Panc1 (cell line): ENCODE data around the gene CLRN3.
A peak's percentile ranks its signal among the peaks of the same experiment; 100 is the strongest.

Source experiments
- CTCF ChIP-seq: fragments of 450-650 bp; IDR thresholded peaks from 2 replicates; pipeline ENCODE4 v1.5.1; 2017; ENCODE audit warnings: mild to moderate bottlenecking
- POLR2AphosphoS5 ChIP-seq: IDR thresholded peaks from 2 replicates; pipeline ENCODE4 v1.6.1; 2012; ENCODE audit warnings: mild to moderate bottlenecking, low read depth, low read length, moderate library complexity
- REST ChIP-seq, 2 experiments: IDR thresholded peaks; 2 replicates each; pipeline ENCODE4 v1.6.1; 2011 to 2012; ENCODE audit warnings: low read depth in 2 of 2, control low read depth in 1 of 2, low read length in 1 of 2, mild to moderate bottlenecking in 1 of 2, moderate library complexity in 1 of 2; ENCODE audit not compliant: insufficient read depth in 1 of 2

GRCh38 chr10:127853868-127854768 lies 38.6 kb downstream of the CLRN3 start:
- TF ChIP-seq CTCF (peak; percentile 95), POLR2AphosphoS5 (no peak), REST (IDR thresholded peaks at IDR 0.05; ENCODE audit: insufficient read depth in 1 of 2, low read depth in 2 of 2, low read length in 1 of 2) (no peak)
